ENCODE measurements around the gene HTRA1.

DNA sequence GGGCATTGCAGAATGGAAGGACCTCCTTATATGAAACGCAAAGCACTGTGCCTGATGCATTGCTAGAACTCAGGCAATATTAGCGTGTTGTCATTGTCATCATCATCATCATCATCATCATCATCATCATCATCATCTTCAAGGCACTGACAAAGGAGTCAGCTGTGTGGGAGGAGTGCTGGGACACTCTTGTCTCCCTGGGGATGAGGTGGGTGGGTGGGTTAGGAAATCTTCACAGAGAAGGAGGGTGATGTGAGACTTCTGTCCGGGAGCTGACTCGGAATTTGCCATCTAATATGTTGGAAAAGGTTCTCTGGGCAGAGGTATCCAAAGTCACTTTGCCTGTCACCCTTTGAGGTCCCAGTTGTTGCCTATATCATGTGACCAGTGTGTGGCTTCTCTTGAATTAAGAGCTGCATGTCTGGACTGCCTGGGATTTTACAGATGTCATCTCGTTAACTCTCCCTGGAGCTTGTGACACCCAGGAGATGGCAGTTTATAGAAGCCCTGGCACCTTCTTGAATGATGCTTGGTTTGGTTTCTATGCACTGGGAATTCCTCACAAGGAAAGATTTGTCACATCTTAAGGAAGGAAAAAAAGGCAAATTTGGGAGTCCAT lies 7.1 kb downstream of the HTRA1 start:
- no peak for TF ChIP-seq RAD21 (IDR thresholded peaks at IDR 0.05; ENCODE audit: low read length)
- TF ChIP-seq, protein P1, sequence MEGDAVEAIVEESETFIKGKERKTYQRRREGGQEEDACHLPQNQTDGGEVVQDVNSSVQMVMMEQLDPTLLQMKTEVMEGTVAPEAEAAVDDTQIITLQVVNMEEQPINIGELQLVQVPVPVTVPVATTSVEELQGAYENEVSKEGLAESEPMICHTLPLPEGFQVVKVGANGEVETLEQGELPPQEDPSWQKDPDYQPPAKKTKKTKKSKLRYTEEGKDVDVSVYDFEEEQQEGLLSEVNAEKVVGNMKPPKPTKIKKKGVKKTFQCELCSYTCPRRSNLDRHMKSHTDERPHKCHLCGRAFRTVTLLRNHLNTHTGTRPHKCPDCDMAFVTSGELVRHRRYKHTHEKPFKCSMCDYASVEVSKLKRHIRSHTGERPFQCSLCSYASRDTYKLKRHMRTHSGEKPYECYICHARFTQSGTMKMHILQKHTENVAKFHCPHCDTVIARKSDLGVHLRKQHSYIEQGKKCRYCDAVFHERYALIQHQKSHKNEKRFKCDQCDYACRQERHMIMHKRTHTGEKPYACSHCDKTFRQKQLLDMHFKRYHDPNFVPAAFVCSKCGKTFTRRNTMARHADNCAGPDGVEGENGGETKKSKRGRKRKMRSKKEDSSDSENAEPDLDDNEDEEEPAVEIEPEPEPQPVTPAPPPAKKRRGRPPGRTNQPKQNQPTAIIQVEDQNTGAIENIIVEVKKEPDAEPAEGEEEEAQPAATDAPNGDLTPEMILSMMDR (conservative IDR thresholded peaks at IDR 0.05; ENCODE audit: low read depth, low read length): no peak
- no peak for TF ChIP-seq SMC3 (IDR thresholded peaks at IDR 0.05; ENCODE audit: low read depth, low read length)
- TF ChIP-seq RCOR1 (IDR thresholded peaks at IDR 0.05; ENCODE audit: insufficient replicate concordance, low read length): no peak
- TF ChIP-seq, protein P2, sequence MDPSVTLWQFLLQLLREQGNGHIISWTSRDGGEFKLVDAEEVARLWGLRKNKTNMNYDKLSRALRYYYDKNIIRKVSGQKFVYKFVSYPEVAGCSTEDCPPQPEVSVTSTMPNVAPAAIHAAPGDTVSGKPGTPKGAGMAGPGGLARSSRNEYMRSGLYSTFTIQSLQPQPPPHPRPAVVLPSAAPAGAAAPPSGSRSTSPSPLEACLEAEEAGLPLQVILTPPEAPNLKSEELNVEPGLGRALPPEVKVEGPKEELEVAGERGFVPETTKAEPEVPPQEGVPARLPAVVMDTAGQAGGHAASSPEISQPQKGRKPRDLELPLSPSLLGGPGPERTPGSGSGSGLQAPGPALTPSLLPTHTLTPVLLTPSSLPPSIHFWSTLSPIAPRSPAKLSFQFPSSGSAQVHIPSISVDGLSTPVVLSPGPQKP (IDR thresholded peaks at IDR 0.05; ENCODE audit: borderline replicate concordance, low read depth, low read length): no peak
- no peak for TF ChIP-seq MAZ (IDR thresholded peaks at IDR 0.05; ENCODE audit: borderline replicate concordance, low read depth, low read length)
- TF ChIP-seq POLR2A (IDR thresholded peaks at IDR 0.05; ENCODE audit: low read depth, low read length): no peak
- TF ChIP-seq CHD1 (IDR thresholded peaks at IDR 0.05; ENCODE audit: low read depth, low read length): no peak
- no peak for TF ChIP-seq MXI1 (IDR thresholded peaks at IDR 0.05; ENCODE audit: borderline replicate concordance, low read depth, low read length)
- TF ChIP-seq CEBPB (IDR thresholded peaks at IDR 0.05; ENCODE audit: low read depth, low read length): no peak
- no peak for TF ChIP-seq RFX5 (IDR thresholded peaks at IDR 0.05; ENCODE audit: low read depth, low read length)
- TF ChIP-seq BHLHE40 (IDR thresholded peaks at IDR 0.05; ENCODE audit: low read depth, low read length): no peak
- no peak for TF ChIP-seq MAFK (IDR thresholded peaks at IDR 0.05; ENCODE audit: low read depth, low read length)
- TF ChIP-seq FOS (IDR thresholded peaks at IDR 0.05; ENCODE audit: low read depth, low read length): no peak

Data from IMR-90 (cell line).